GM19397 (cell line): ENCODE measurements around the gene MRM3.
"Not testable (repeated sequence)": the region's sequence is repeated elsewhere in the genome, so short reads cannot be mapped to it uniquely, and the experiment has no call there.

Source experiments
- ATAC-seq: cut with Tn5 transposase; IDR thresholded peaks from one replicate; pipeline ENCODE4 v1.9.1; 2021; ENCODE audit warnings: mild to moderate bottlenecking, moderate library complexity; ENCODE audit not compliant: unreplicated experiment

Gene MRM3

GRCh38 chr17:819251-819650 lies 37.1 kb downstream of the MRM3 start:
- no peak for ATAC-seq

- ATAC-seq = no peak
These were observed 41.3 kb downstream of the MRM3 start for GRCh38 chr17:823501-823902.

GRCh38 chr17:824378-824777 lies 42.2 kb downstream of the MRM3 start:
- no peak for ATAC-seq

GRCh38 chr17:825216-825615 lies 43.1 kb downstream of the MRM3 start:
- no peak for ATAC-seq

GRCh38 chr17:826778-827177 lies 44.6 kb downstream of the MRM3 start:
- ATAC-seq = no peak

GRCh38 chr17:828761-829160 lies 46.6 kb downstream of the MRM3 start:
- no peak for ATAC-seq

GRCh38 chr17:829614-830013 lies 47.5 kb downstream of the MRM3 start:
- not testable (repeated sequence) for ATAC-seq

- ATAC-seq = no peak
These were observed 48.2 kb downstream of the MRM3 start for GRCh38 chr17:830381-830780.

GRCh38 chr17:830950-831349 lies 48.8 kb downstream of the MRM3 start:
- ATAC-seq = no peak

- no peak for ATAC-seq
These were observed 52.0 kb downstream of the MRM3 start for GRCh38 chr17:834136-834535.

- no peak for ATAC-seq
These were observed 53.1 kb downstream of the MRM3 start for GRCh38 chr17:835263-835662.

GRCh38 chr17:835721-836120 lies 53.6 kb downstream of the MRM3 start:
- not testable (repeated sequence) for ATAC-seq

GRCh38 chr17:836151-836550 lies 54.0 kb downstream of the MRM3 start:
- no peak for ATAC-seq

- no peak for ATAC-seq
These were observed 56.3 kb downstream of the MRM3 start for GRCh38 chr17:838486-838885.

GRCh38 chr17:841313-841712 lies 59.2 kb downstream of the MRM3 start:
- ATAC-seq = no peak
